ENCODE data around the gene TSPEAR.

Gene TSPEAR

GRCh38 chr21:44523567-44524413, 187.6 kb downstream of the TSPEAR start:
- no peaks in the 10 kb centered on the region for H3K4me1 Mint-ChIP-seq (ENCODE audit: low read depth)
- H3K27me3 Mint-ChIP-seq, result no peaks in the 10 kb centered on the region
- H3K36me3 Mint-ChIP-seq (ENCODE audit: low read depth), result no peaks in the 10 kb centered on the region
- H3K27ac Mint-ChIP-seq, result no peak overlapping the region
- H3K9me3 Mint-ChIP-seq, result no peaks in the 10 kb centered on the region
- H3K4me3 Mint-ChIP-seq, result no peak overlapping the region

GRCh38 chr21:44522753-44523204, 188.6 kb downstream of the TSPEAR start:
- Mint-ChIP-seq H3K27ac (no peak overlapping the region), H3K9me3 (peaks cover 2% of the 10 kb centered on the region), H3K4me1 (ENCODE audit: low read depth) (no peaks in the 10 kb centered on the region), H3K4me3 (no peak overlapping the region), H3K36me3 (ENCODE audit: low read depth) (no peaks in the 10 kb centered on the region), H3K27me3 (no peaks in the 10 kb centered on the region)

GRCh38 chr21:44521928-44522752, 189.2 kb downstream of the TSPEAR start:
- Mint-ChIP-seq H3K4me3 (no peak overlapping the region), H3K36me3 (ENCODE audit: low read depth) (no peaks in the 10 kb centered on the region), H3K27ac (no peak overlapping the region), H3K4me1 (ENCODE audit: low read depth) (no peaks in the 10 kb centered on the region), H3K9me3 (peaks cover 4% of the 10 kb centered on the region), H3K27me3 (no peaks in the 10 kb centered on the region)

- no peaks in the 10 kb centered on the region for H3K27me3 Mint-ChIP-seq
- H3K36me3 Mint-ChIP-seq (ENCODE audit: low read depth), result no peaks in the 10 kb centered on the region
- H3K27ac Mint-ChIP-seq, result no peak overlapping the region
- peaks cover 4% of the 10 kb centered on the region for H3K9me3 Mint-ChIP-seq
- no peak overlapping the region for H3K4me3 Mint-ChIP-seq
- H3K4me1 Mint-ChIP-seq (ENCODE audit: low read depth), result no peaks in the 10 kb centered on the region
Observed at GRCh38 chr21:44521301-44521927, 190.0 kb downstream of the TSPEAR start.

GRCh38 chr21:44520326-44521300, 190.8 kb downstream of the TSPEAR start:
- Mint-ChIP-seq H3K9me3 (peaks cover 4% of the 10 kb centered on the region), H3K27ac (no peak overlapping the region), H3K4me3 (no peak overlapping the region), H3K27me3 (no peaks in the 10 kb centered on the region), H3K4me1 (ENCODE audit: low read depth) (no peaks in the 10 kb centered on the region), H3K36me3 (ENCODE audit: low read depth) (no peaks in the 10 kb centered on the region)

- no peaks in the 10 kb centered on the region for H3K36me3 Mint-ChIP-seq (ENCODE audit: low read depth)
- no peaks in the 10 kb centered on the region for H3K27me3 Mint-ChIP-seq
- no peak overlapping the region for H3K27ac Mint-ChIP-seq
- peaks cover 4% of the 10 kb centered on the region for H3K9me3 Mint-ChIP-seq
- no peaks in the 10 kb centered on the region for H3K4me1 Mint-ChIP-seq (ENCODE audit: low read depth)
- no peak overlapping the region for H3K4me3 Mint-ChIP-seq
Observed at GRCh38 chr21:44519346-44520325, 191.7 kb downstream of the TSPEAR start.

GRCh38 chr21:44518686-44519085, 192.7 kb downstream of the TSPEAR start:
- Mint-ChIP-seq H3K4me3 (no peak overlapping the region), H3K27ac (no peak overlapping the region), H3K36me3 (ENCODE audit: low read depth) (no peaks in the 10 kb centered on the region)

GRCh38 chr21:44517175-44517899, 194.0 kb downstream of the TSPEAR start:
- H3K9me3 Mint-ChIP-seq, result peaks cover 4% of the 10 kb centered on the region
- no peaks in the 10 kb centered on the region for H3K4me1 Mint-ChIP-seq (ENCODE audit: low read depth)
- no peaks in the 10 kb centered on the region for H3K36me3 Mint-ChIP-seq (ENCODE audit: low read depth)
- no peaks in the 10 kb centered on the region for H3K27me3 Mint-ChIP-seq
- H3K27ac Mint-ChIP-seq, result no peak overlapping the region
- H3K4me3 Mint-ChIP-seq, result no peak overlapping the region

More at GRCh38 chr21:44518686-44519085, 192.7 kb downstream of the TSPEAR start:
- Mint-ChIP-seq H3K9me3 (peaks cover 4% of the 10 kb centered on the region), H3K27me3 (no peaks in the 10 kb centered on the region), H3K4me1 (ENCODE audit: low read depth) (no peaks in the 10 kb centered on the region)

GRCh38 chr21:44516828-44517174, 194.6 kb downstream of the TSPEAR start:
- Mint-ChIP-seq H3K36me3 (ENCODE audit: low read depth) (no peaks in the 10 kb centered on the region), H3K4me3 (no peak overlapping the region), H3K27ac (no peak overlapping the region), H3K9me3 (peaks cover 4% of the 10 kb centered on the region), H3K4me1 (ENCODE audit: low read depth) (no peaks in the 10 kb centered on the region), H3K27me3 (no peaks in the 10 kb centered on the region)

- H3K9me3 Mint-ChIP-seq, result peaks cover 4% of the 10 kb centered on the region
- H3K27me3 Mint-ChIP-seq, result no peaks in the 10 kb centered on the region
- no peak overlapping the region for H3K4me3 Mint-ChIP-seq
- no peak overlapping the region for H3K27ac Mint-ChIP-seq
- H3K36me3 Mint-ChIP-seq (ENCODE audit: low read depth), result no peaks in the 10 kb centered on the region
- H3K4me1 Mint-ChIP-seq (ENCODE audit: low read depth), result no peaks in the 10 kb centered on the region
Observed at GRCh38 chr21:44516342-44516741, 195.0 kb downstream of the TSPEAR start.

GRCh38 chr21:44515359-44516165, 195.8 kb downstream of the TSPEAR start:
- H3K27me3 Mint-ChIP-seq, result no peaks in the 10 kb centered on the region
- H3K4me3 Mint-ChIP-seq, result no peak overlapping the region
- no peaks in the 10 kb centered on the region for H3K36me3 Mint-ChIP-seq (ENCODE audit: low read depth)
- no peak overlapping the region for H3K27ac Mint-ChIP-seq
- no peaks in the 10 kb centered on the region for H3K4me1 Mint-ChIP-seq (ENCODE audit: low read depth)
- peaks cover 4% of the 10 kb centered on the region for H3K9me3 Mint-ChIP-seq

- no peak overlapping the region for H3K27ac Mint-ChIP-seq
- no peaks in the 10 kb centered on the region for H3K27me3 Mint-ChIP-seq
- no peak overlapping the region for H3K4me3 Mint-ChIP-seq
- H3K9me3 Mint-ChIP-seq, result peaks cover 4% of the 10 kb centered on the region
- H3K4me1 Mint-ChIP-seq (ENCODE audit: low read depth), result no peaks in the 10 kb centered on the region
- H3K36me3 Mint-ChIP-seq (ENCODE audit: low read depth), result no peaks in the 10 kb centered on the region
Observed at GRCh38 chr21:44514746-44515358, 196.5 kb downstream of the TSPEAR start.

Measured in stimulated activated naive CD8-positive, alpha-beta T cell treated with anti-CD3 and anti-CD28 coated beads, Interleukin-15, Interleukin-2, amounts not matched to agents 100 ng/mL and 50 ng/mL, for 24 hours (primary cell).